ENCODE results near the gene SRSF2.

DNA sequence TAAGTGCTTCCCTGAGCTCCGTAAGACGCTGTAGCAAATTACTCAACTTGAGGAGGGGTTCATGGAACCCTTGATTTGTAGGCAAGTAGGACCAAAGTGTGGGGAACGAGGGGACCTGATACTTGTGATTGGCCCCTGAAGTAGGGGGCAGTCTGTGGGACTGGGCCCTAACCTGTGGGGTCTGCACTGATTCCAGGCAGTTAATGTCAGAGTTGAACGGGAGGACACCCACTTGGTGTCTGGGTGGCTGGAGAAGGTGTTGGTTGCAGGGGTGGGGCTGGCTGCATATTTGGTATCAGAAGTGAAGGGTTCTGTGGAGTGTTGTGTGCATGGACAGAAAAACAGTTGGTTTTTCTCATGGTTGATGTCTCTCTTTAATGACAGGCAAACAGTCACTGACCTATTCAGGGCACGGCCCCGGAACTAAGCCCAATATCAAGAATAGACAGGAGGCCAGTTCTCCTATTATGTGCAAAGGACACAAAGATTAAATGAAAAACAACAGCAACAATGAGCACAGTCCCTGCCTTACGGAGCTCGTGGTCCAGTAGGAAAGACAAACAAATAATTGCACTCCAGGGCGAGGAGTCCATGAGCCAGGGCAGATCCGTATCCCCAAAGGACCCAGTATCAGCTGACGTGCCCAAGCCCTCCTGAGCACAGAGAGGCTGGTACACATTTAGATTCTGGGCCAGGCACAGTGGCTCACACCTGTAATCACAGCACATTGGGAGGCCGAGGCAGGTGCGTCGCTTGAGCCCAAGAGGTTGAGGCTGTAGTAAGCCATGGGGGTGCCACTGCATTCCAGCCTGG is 45.5 kb downstream of the SRSF2 start:
- TF ChIP-seq, protein P1, sequence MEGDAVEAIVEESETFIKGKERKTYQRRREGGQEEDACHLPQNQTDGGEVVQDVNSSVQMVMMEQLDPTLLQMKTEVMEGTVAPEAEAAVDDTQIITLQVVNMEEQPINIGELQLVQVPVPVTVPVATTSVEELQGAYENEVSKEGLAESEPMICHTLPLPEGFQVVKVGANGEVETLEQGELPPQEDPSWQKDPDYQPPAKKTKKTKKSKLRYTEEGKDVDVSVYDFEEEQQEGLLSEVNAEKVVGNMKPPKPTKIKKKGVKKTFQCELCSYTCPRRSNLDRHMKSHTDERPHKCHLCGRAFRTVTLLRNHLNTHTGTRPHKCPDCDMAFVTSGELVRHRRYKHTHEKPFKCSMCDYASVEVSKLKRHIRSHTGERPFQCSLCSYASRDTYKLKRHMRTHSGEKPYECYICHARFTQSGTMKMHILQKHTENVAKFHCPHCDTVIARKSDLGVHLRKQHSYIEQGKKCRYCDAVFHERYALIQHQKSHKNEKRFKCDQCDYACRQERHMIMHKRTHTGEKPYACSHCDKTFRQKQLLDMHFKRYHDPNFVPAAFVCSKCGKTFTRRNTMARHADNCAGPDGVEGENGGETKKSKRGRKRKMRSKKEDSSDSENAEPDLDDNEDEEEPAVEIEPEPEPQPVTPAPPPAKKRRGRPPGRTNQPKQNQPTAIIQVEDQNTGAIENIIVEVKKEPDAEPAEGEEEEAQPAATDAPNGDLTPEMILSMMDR (conservative IDR thresholded peaks at IDR 0.05; ENCODE audit: low read length): no peak
- TF ChIP-seq EZH2phosphoT487 (IDR thresholded peaks at IDR 0.05; ENCODE audit: borderline replicate concordance): no peak
